Right lobe of liver (tissue), 4 donors: Measurements from ENCODE around the gene TUBA1C.

ENCODE experiments used
- POLR2A ChIP-seq: fragments of 450-650 bp; IDR thresholded peaks from one replicate; pipeline ENCODE4 v1.6.1; 2017; ENCODE audit warnings: antibody characterized with exemption, mild to moderate bottlenecking
- TF ChIP-seq, protein P1 (sequence below), 4 donors: fragments of 200-600 bp in 3 of 4; fragments of 450-650 bp in 1 of 4; IDR thresholded peaks; one replicate each; pipeline versions ENCODE4 v1.5.1 to v1.8.0; 2016 to 2022; ENCODE audit warnings: antibody characterized with exemption in 4 of 4, mild to moderate bottlenecking in 2 of 4
- donor health status: DM: no; HTN: no; CAD: no.
- donor health status: DM: no; HTN: no; CAD: no.
- donor health status: DM: no; HTN: yes; CAD: no.

DNA sequence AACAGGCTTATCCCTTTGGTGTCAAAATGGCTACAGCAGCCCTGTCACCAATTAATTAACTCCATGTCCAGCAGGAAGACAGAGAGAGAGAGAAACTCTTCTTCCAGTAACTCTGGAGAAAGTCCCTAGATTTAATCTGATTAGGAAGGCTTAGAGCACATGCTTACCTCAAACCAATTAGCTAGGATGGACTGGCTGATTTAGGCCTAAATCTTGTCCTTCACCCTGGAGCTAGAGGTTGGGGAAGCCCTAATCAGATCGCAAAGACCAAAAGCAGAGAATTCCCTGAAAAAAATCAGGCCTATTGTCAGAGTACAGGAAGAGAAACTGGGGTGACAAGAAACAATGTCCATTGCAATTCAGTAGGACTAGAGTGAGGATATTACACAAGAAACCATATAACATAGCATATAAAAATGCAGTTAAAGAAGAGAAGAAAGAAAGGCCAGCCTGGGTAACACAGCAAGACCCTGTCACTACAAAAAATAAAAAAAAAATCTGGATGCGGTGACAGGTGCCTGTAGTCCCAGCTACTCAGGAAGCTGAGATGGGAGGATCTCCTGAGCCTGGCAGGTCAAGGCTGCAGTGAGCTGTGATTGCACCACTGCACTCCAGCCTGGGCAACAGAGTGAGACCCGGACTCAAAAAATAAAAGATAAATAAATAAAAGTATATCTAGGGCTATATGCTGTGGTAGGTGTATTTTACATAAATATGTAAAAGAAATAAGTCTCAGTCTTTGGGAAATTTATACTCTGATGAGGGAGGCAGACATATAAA is 41.1 kb upstream of the TUBA1C start:
- TF ChIP-seq, protein P1, sequence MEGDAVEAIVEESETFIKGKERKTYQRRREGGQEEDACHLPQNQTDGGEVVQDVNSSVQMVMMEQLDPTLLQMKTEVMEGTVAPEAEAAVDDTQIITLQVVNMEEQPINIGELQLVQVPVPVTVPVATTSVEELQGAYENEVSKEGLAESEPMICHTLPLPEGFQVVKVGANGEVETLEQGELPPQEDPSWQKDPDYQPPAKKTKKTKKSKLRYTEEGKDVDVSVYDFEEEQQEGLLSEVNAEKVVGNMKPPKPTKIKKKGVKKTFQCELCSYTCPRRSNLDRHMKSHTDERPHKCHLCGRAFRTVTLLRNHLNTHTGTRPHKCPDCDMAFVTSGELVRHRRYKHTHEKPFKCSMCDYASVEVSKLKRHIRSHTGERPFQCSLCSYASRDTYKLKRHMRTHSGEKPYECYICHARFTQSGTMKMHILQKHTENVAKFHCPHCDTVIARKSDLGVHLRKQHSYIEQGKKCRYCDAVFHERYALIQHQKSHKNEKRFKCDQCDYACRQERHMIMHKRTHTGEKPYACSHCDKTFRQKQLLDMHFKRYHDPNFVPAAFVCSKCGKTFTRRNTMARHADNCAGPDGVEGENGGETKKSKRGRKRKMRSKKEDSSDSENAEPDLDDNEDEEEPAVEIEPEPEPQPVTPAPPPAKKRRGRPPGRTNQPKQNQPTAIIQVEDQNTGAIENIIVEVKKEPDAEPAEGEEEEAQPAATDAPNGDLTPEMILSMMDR (IDR thresholded peaks at IDR 0.05): no peak
- TF ChIP-seq POLR2A: no peak
